NCI-H1417 (cell line): ENCODE measurements around the gene CRIP1.

Source experiments
- DNase-seq, 3 experiments: peaks; one replicate each; lab custom pipeline; 2025; lab: John Stamatoyannopoulos, UW

Gene CRIP1, protein sequence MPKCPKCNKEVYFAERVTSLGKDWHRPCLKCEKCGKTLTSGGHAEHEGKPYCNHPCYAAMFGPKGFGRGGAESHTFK

GRCh38 chr14:105486163-105486973 is at the start of gene CRIP1:
Gene CRIP1, plus strand, starts transcription at chr14:105486886. Its CDS starts 374 bp downstream, at chr14:105487260.
- no peak for DNase-seq

GRCh38 chr14:105436891-105437722 is 49.6 kb upstream of the CRIP1 start:
- peak; percentile 19 to 81 (median 37) for DNase-seq

DNA sequence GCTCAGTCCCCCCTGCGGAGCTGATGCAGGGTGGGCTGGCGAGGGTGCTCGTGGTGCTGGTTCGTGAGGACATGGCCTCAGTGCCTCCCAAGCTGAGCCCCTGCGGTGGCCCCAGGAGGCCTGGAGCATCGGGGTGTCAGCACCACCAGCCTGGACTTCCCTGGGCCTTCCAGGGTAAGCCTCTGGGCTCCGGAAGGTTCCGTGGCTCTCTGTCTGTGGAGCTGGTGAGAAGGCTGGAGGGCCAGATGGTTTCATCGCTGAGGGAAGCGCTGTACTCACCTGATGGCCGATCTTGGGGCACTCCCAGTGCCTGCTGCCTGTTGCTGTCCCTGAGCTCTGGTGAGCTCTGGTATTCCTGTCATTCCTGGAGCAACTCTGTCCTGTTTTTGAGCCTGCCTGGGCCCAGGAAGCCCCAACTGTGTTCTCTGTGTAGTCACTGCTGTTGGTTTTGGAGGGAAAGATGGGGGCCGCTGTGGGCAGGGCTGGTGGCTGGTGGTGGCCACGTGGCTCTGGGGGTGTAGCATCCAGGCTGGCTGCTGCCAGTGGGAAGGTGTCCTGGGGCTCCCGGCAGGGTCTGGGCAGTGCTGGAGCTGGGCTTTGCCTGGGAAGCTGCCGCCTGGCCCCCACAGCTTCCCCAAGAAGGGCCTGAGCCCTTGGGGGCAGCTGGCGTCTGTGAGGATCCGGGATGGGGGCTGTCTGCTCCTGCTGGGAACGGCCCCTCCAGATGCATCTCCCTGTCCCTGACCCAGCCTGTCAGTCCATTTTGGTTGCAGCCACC is 48.8 kb upstream of the CRIP1 start:
- no peak for DNase-seq

DNA sequence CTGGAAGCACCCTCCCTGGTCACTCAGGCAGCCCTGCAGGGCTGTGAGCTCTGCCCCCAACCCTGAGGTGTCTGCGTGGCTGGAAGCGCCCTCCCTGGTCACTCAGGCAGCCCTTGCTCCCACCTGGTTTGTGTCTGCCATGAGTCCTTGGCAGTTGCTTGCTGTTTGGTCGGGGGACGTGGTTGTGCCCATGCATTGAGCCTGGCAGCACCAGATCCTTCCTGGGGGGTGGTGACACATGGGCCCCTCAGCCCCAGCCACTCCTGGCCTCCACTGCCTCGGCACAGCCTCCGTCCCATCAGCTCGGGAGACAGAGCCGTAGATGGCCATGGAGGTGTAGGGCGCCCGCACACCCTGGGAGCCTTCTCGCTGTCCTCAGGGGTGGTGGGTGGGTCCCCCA is 47.5 kb upstream of the CRIP1 start:
- no peak for DNase-seq

DNA sequence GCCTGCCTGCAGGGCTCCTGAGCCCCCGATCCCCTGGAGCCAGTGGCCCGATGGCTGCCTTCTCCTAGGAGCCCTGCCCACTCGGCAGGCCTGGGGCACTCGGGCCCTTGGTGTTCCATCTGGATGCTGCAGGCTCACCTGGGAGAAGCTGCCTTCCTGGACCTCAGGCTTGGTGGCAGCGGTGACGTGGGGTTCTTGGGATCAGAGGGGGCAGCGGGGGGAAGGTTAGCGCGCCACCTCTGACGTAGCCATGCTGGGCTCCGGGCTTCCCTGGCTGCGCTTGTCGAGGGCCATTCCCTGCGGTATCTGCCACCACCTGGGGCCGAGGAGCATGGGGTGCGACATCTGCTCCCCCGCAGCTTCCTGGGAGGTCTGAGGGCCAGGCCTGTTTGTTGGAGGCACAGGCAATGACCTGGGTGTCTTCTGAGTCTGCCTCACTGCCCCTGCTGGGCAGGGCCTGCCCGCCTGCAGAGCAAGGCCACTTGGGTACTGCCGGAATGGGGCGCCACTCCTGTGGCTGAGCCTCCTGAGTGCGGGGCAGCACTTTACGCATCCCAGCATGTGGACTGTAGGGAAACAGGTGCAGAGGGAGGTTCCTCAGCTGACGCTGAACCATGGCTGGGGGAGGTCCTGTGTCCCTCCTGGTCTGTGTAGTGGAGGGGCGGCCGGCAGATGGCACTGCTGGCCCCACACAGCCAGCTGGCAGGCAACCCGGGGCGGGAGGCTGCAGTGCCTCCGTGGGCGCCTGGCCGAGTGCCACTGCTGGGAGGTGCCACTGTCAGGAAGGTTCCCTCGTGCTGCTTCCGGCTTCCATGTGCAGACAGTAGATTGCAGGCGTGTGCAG is 46.8 kb upstream of the CRIP1 start:
- peak in 1 of 3 experiments; percentile 12 for DNase-seq

DNA sequence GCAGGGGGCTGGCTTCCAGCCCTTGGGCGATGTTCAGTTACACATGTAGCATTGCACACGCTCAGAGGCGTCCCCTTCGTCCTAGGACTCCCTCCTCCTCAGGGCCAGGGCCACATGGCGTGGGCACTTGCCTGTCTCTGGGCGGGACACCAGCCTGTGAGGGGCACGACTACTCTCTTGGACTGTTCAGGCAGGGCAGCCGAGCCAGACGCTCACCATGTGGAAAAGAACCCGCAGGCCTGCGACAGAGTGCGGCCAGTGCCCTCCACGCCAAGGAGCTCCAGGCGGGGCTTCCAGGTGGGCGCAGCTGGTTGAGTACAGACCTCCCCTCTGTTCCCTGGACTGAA is 46.2 kb upstream of the CRIP1 start:
- DNase-seq, result no peak

- DNase-seq, result no peak
These were observed 45.7 kb upstream of the CRIP1 start for GRCh38 chr14:105440992-105441391.

DNA sequence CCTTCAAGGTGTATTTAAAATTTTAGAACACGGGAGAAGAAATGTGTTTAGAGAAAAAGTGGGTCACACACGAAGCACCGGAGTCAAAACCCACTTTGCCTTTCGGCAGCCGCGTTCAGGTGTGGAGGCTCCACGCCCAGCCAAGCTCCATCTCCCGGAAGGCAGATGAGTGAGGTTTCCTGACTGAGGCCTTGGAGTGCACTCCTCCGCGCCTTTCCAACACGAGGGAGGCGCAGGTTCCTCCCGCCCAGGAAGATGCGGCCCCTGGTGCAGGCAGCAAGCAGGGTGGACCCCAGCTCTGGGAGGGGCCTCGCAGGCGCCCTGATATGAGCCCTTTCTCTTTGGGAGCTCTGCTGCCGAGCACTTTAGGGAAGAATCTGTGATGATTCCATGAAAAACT is 44.6 kb upstream of the CRIP1 start:
- no peak for DNase-seq

DNA sequence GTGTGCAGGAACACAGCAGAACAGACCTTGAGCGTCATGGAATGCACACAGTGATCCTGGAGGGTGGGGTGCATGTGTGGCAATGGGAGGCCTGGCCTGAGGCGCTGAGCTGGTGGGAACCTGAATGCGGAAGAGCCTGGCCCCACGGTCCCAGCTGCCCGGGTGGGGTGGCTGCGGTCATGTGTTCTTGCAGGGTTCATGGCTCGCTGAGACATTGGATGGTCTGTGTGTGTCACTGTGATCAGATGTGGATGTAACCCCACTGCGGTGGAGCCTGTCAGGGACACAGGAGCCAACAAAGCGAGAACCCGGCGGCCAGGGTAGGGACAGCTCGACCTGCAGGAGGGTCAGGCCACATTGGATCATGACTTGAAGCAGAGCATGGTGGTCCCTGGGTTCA is 43.9 kb upstream of the CRIP1 start:
- no peak for DNase-seq

- DNase-seq, result no peak
These were observed 41.8 kb upstream of the CRIP1 start for GRCh38 chr14:105444859-105445258.

GRCh38 chr14:105445290-105445689 is 41.4 kb upstream of the CRIP1 start:
- no peak for DNase-seq

- no peak for DNase-seq
These were observed 40.5 kb upstream of the CRIP1 start for GRCh38 chr14:105445901-105446845.

- no peak for DNase-seq
These were observed 39.7 kb upstream of the CRIP1 start for GRCh38 chr14:105446971-105447370.

- DNase-seq, result peak in 2 of 3 experiments; percentile 73 to 82
These were observed 38.7 kb upstream of the CRIP1 start for GRCh38 chr14:105447651-105448640.

DNA sequence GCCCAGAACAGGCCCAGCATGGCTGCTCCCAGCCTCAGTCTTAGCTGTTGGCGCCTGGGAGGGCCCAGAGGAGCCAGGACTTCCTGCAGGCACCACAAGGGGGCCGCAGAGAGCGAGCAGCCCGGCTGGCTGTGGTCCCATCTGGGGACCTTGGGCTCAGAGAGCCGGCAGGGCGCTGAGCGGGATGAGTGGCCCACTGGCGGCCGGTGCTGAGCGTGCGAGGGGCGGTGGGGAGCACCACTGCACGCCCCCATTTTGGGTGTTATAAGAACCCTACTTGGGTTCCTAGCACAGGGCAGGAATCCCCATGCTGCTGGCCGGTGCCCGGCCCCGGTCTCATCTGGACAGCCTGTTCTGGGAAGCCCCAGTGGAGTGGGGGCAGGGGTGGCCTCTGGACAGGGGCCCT is 38.0 kb upstream of the CRIP1 start:
- DNase-seq, result peak in 1 of 3 experiments; percentile 27

- no peak for DNase-seq
These were observed 37.2 kb upstream of the CRIP1 start for GRCh38 chr14:105449276-105450122.

- DNase-seq, result no peak
These were observed 36.6 kb upstream of the CRIP1 start for GRCh38 chr14:105450123-105450505.
